Lower leg skin (tissue), 4 donors: ENCODE results near the gene HSDL1. TPM values are rescaled to one million over a fixed set of nuclear protein-coding genes. Genes with fewer than 3 reads are reported as not detected.
"Not testable (repeated sequence)": the region's sequence is repeated elsewhere in the genome, so short reads cannot be mapped to it uniquely, and the experiment has no call there.

Experiments used
- DNase-seq, 2 donors: peaks; one replicate each; pipeline ENCODE4 v3.0.0-alpha.2; 2019; ENCODE audit warnings: low spot score in 2 of 2
- H3K4me3 ChIP-seq: fragments of 200-600 bp; sonication (generic); 2 replicates; pipeline ENCODE4 v1.5.1; 2017; ENCODE audit warnings: mild to moderate bottlenecking, low read depth; ENCODE audit not compliant: poor library complexity, severe bottlenecking
- CTCF ChIP-seq, 3 donors: fragments of 450-650 bp; IDR thresholded peaks; one replicate each; pipeline ENCODE4 v1.5.1; 2016; ENCODE audit warnings: antibody characterized with exemption in 3 of 3, mild to moderate bottlenecking in 3 of 3, moderate library complexity in 2 of 3
- POLR2A ChIP-seq, 2 donors: fragments of 450-650 bp; IDR thresholded peaks; one replicate each; pipeline ENCODE4 v1.6.1; 2016 to 2017; ENCODE audit warnings: antibody characterized with exemption in 2 of 2, mild to moderate bottlenecking in 1 of 2, moderate library complexity in 1 of 2
- WGBS, 2 donors: methylation state at CpG; one replicate each; pipeline ENCODE4 v1.1.5; 2018; 5-methylcytosine and 5-hydroxymethylcytosine counted together
- intact Hi-C: fragments of 100-400 bp; cut with DNase I; formaldehyde crosslinking; loops from one replicate; pipeline ENCODE4 v1.15.0; 2023; ENCODE audit warnings: low total_unique reads
- total RNA-seq, 4 donors: library from RNA; depleted of rRNA; stranded (reverse); fragments of >200 nt; gene quantifications; one replicate each; pipeline ENCODE4 v1.1.0, GENCODE V29; 2016

Gene HSDL1
- total RNA-seq, 4 donors from 2014 or later = 8.0 to 14.2 (median 12.0) TPM

GRCh38 chr16:84115919-84116719 lies 28.9 kb downstream of the HSDL1 start:
- intact Hi-C loops = no loop called here
- peak; percentile 43 to 91 for DNase-seq

GRCh38 chr16:84111949-84112348 lies 33.0 kb downstream of the HSDL1 start:
- intact Hi-C loops, H3K4me3 ChIP-seq, DNase-seq: not testable (repeated sequence)
- 94 to 96% methylated on average over 3 of the region's 3 CpGs for WGBS, 2 donors

More at GRCh38 chr16:84115919-84116719, 28.9 kb downstream of the HSDL1 start:
- H3K4me3 ChIP-seq = peak overlapping the region; percentile 71
- TF ChIP-seq POLR2A (IDR thresholded peaks at IDR 0.05) = no peak
- 2 to 3% methylated on average over 25 to 30 of the region's 57 CpGs for WGBS, 2 donors

GRCh38 chr16:84111525-84111924 lies 33.5 kb downstream of the HSDL1 start:
- DNase-seq = no peak
- intact Hi-C loops = no loop called here
- TF ChIP-seq POLR2A (IDR thresholded peaks at IDR 0.05) (no peak), CTCF (IDR thresholded peaks at IDR 0.05) (no peak)
- H3K4me3 ChIP-seq = no peak overlapping the region
- 75 to 80% methylated on average over 3 of the region's 3 CpGs for WGBS, 2 donors

GRCh38 chr16:84110527-84110926 lies 34.5 kb downstream of the HSDL1 start:
- H3K4me3 ChIP-seq = no peak overlapping the region
- intact Hi-C loops = no loop called here
- DNase-seq = no peak
- TF ChIP-seq POLR2A (IDR thresholded peaks at IDR 0.05) = no peak
- no peak for TF ChIP-seq CTCF (IDR thresholded peaks at IDR 0.05)
- WGBS, 2 donors = 88 to 92% methylated on average over 3 of the region's 3 CpGs

GRCh38 chr16:84109598-84110335 lies 35.2 kb downstream of the HSDL1 start:
- 66 to 71% methylated on average over 6 of the region's 6 CpGs for WGBS, 2 donors
- no peak overlapping the region for H3K4me3 ChIP-seq
- DNase-seq = no peak
- no peak for TF ChIP-seq CTCF (IDR thresholded peaks at IDR 0.05)
- no peak for TF ChIP-seq POLR2A (IDR thresholded peaks at IDR 0.05)
- intact Hi-C loops = no loop called here

- 77 to 87% methylated on average over 2 of the region's 2 CpGs for WGBS, 2 donors
Measured at GRCh38 chr16:84107921-84108320, 37.1 kb downstream of the HSDL1 start.

GRCh38 chr16:84105948-84106740 lies 38.8 kb downstream of the HSDL1 start:
- intact Hi-C loops = no loop called here
- DNase-seq = no peak
- no peak for TF ChIP-seq POLR2A (IDR thresholded peaks at IDR 0.05)
- no peak overlapping the region for H3K4me3 ChIP-seq
- 83 to 86% methylated on average over 13 of the region's 13 CpGs for WGBS, 2 donors

More at GRCh38 chr16:84107921-84108320, 37.1 kb downstream of the HSDL1 start:
- intact Hi-C loops = no loop called here
- no peak overlapping the region for H3K4me3 ChIP-seq
- no peak for TF ChIP-seq POLR2A (IDR thresholded peaks at IDR 0.05)
- DNase-seq = no peak
